ENCODE results near the gene CD99L2. TPM values are rescaled to one million over a fixed set of nuclear protein-coding genes. Genes with fewer than 3 reads are reported as not detected.

The CD99L2 gene
- 50.8 to 60.8 TPM (median 53.8 TPM) in 5 replicates for total RNA-seq (2022; extraction: Qiagen RNA extraction)

GRCh38 chrX:150898343-150899190 is at the start of gene CD99L2:
Gene CD99L2 (minus strand): TSS chrX:150898668. CDS start chrX:150898588, 80 bp downstream.

Other genes with a start within 250 kb of the CD99L2 start
- gene MTMR1, start 205.3 kb downstream of the CD99L2 start, total RNA-seq (2022; extraction: Qiagen RNA extraction): 12.7 to 16.2 TPM (median 15.5 TPM) in 5 replicates
- 132 to 182 TPM (median 139 TPM) in 5 replicates for gene HMGB3, start 84.7 kb upstream of the CD99L2 start, total RNA-seq (2022; extraction: Qiagen RNA extraction)

All from A549 treated with AZD2906 at 1 μM for 4 hours (cell line).